Upper lobe of left lung (tissue), 6 donors: ENCODE data around the gene TMCC1. TPM values are rescaled to one million over a fixed set of nuclear protein-coding genes. Genes with fewer than 3 reads are reported as not detected.

Experiments used
- ATAC-seq, 2 donors: fragments of 200-7000 bp; cut with Tn5 transposase; one replicate each; pipeline ENCODE4 v1.9.1; 2022; ENCODE audit warnings: mild to moderate bottlenecking in 2 of 2, moderate library complexity in 2 of 2; ENCODE audit not compliant: low FRiP score in 2 of 2
- DNase-seq, 2 donors: peaks; one replicate each; pipeline ENCODE4 v3.0.0-alpha.2; 2019 to 2020
- H3K27ac ChIP-seq, 4 donors: fragments of 200-600 bp; sonication (generic); one replicate each; pipeline ENCODE4 v1.5.1; 2016 to 2019
- H3K27me3 ChIP-seq, 4 donors: fragments of 200-600 bp; sonication (generic); one replicate each; pipeline ENCODE4 v1.5.1; 2017 to 2019
- H3K36me3 ChIP-seq, 4 donors: fragments of 200-600 bp; sonication (generic); one replicate each; pipeline ENCODE4 v1.5.1; 2016 to 2019
- H3K4me1 ChIP-seq, 4 donors: fragments of 200-600 bp; sonication (generic); one replicate each; pipeline ENCODE4 v1.5.1; 2018 to 2019
- H3K4me3 ChIP-seq, 4 donors: fragments of 200-600 bp; sonication (generic); one replicate each; pipeline ENCODE4 v1.5.1; 2017 to 2019; ENCODE audit warnings: mild to moderate bottlenecking in 2 of 4, moderate library complexity in 1 of 4
- H3K9me3 ChIP-seq, 4 donors: fragments of 200-600 bp; sonication (generic); one replicate each; pipeline ENCODE4 v1.5.1; 2018 to 2019
- EP300 ChIP-seq, 4 donors: sonication (generic); formaldehyde crosslinking; IDR thresholded peaks; one replicate each; pipeline ENCODE4 v1.5.1; 2017; ENCODE audit warnings: antibody characterized with exemption in 4 of 4, control low read depth in 2 of 4
- POLR2A ChIP-seq, 4 donors: fragments of 450-650 bp; IDR thresholded peaks; one replicate each; pipeline ENCODE4 v1.5.1; 2016 to 2017; ENCODE audit warnings: antibody characterized with exemption in 4 of 4, mild to moderate bottlenecking in 2 of 4
- POLR2AphosphoS5 ChIP-seq, 2 donors: sonication (generic); formaldehyde crosslinking; IDR thresholded peaks; one replicate each; pipeline ENCODE4 v1.5.1; 2017; ENCODE audit warnings: antibody characterized with exemption in 2 of 2
- WGBS, 2 donors: methylation state at CpG; one replicate each; pipeline ENCODE4 v1.1.5; 2017 to 2018; 5-methylcytosine and 5-hydroxymethylcytosine counted together
- total RNA-seq, 6 donors: library from RNA; depleted of rRNA in 4 of 6; stranded (reverse); fragments of >200 nt in 4 of 6; gene quantifications; one replicate each; pipeline versions ENCODE4 v1.1.0 to v1.2.1, GENCODE V29; 2016 to 2021
- TF ChIP-seq, protein P1 (sequence below), 6 experiments: fragments of 450-650 bp in 4 of 6; fragments of 200-600 bp in 2 of 6; sonication (generic) in 2 of 6; IDR thresholded peaks; one replicate each; pipeline ENCODE4 v1.5.1; 2016 to 2019; ENCODE audit warnings: antibody characterized with exemption in 6 of 6
- donor health status: DM: no; HTN: no; CAD: no; lungs with moderate emphysema.
- donor health status: DM: no; HTN: yes; CAD: no; lungs with severe emphysema.

Gene TMCC1
- total RNA-seq, 6 donors from 2014 or later: 16.9 to 39.2 (median 27.9) TPM

DNA sequence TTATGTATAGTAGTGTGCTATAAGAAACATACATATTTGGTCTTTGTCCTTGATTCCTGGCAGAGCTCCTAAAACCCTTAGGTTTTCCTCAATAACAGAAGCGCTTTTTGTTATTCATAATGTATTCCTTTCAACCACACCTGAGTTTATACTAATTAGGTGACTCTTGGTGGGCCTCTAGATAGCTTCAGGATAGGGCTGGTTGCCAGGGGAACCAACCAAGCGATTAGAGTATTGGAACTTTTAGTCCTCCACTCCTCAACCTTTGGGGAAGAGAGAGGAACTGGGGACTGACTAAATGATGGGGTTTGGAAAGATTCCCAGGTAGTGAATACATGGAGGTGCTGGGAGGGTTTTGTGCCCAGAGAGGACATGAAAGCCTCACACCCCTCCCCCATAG is 24.6 kb downstream of the TMCC1 start:
- H3K36me3 ChIP-seq: peaks cover 0 to 6% (median 0%) of the 10 kb centered on the region in 4 donors
- no peak for DNase-seq
- no peak overlapping the region for H3K4me3 ChIP-seq
- H3K27me3 ChIP-seq: no peaks in the 10 kb centered on the region
- 96 to 100% methylated on average over 2 of the region's 2 CpGs for WGBS, 2 donors
- TF ChIP-seq POLR2AphosphoS5 (IDR thresholded peaks at IDR 0.05) (no peak), EP300 (IDR thresholded peaks at IDR 0.05) (no peak), POLR2A (IDR thresholded peaks at IDR 0.05) (no peak)
- TF ChIP-seq, protein P1, sequence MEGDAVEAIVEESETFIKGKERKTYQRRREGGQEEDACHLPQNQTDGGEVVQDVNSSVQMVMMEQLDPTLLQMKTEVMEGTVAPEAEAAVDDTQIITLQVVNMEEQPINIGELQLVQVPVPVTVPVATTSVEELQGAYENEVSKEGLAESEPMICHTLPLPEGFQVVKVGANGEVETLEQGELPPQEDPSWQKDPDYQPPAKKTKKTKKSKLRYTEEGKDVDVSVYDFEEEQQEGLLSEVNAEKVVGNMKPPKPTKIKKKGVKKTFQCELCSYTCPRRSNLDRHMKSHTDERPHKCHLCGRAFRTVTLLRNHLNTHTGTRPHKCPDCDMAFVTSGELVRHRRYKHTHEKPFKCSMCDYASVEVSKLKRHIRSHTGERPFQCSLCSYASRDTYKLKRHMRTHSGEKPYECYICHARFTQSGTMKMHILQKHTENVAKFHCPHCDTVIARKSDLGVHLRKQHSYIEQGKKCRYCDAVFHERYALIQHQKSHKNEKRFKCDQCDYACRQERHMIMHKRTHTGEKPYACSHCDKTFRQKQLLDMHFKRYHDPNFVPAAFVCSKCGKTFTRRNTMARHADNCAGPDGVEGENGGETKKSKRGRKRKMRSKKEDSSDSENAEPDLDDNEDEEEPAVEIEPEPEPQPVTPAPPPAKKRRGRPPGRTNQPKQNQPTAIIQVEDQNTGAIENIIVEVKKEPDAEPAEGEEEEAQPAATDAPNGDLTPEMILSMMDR (IDR thresholded peaks at IDR 0.05): no peak
- peaks cover 0 to 3% (median 0%) of the 10 kb centered on the region in 4 donors for H3K4me1 ChIP-seq
- no peak for ATAC-seq
- no peak overlapping the region for H3K27ac ChIP-seq
- no peaks in the 10 kb centered on the region for H3K9me3 ChIP-seq

DNA sequence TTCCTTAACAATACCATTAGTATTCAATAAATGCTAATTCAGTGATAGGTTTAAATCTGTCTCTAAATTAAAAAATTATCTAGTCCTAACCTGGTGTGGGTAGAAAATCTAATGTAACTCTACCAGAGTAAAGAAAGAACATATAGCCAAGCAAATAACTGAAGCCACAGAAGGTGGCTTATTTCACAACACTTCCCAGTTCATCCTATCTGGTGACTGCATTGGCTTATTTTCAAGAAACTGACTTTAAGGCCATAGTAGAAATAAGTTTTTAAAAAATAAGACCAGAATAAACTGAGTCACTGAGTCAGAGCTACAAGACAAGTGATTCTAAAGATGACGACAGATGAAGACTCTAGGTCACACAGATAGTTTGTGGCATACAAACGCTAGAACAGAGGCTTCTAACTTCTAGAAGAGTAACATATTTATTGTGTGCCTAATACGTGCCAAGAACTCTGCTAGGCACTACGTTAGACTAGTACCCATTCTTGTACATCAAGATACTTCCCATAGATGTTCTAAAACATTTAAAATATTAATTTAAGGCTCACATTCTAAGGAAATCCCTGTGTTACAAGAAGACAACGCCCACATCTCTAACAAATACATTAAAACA is 25.9 kb downstream of the TMCC1 start:
- DNase-seq: no peak
- ATAC-seq: no peak
- Histone ChIP-seq H3K36me3 (no peaks in the 10 kb centered on the region), H3K4me1 (peaks cover 0 to 3% (median 0%) of the 10 kb centered on the region in 4 donors), H3K4me3 (no peak overlapping the region), H3K9me3 (no peaks in the 10 kb centered on the region), H3K27me3 (no peaks in the 10 kb centered on the region), H3K27ac (no peak overlapping the region)
- TF ChIP-seq POLR2AphosphoS5 (IDR thresholded peaks at IDR 0.05): no peak
- TF ChIP-seq, protein P1 (IDR thresholded peaks at IDR 0.05): no peak
- no peak for TF ChIP-seq POLR2A (IDR thresholded peaks at IDR 0.05)
- TF ChIP-seq EP300 (IDR thresholded peaks at IDR 0.05): no peak
- 77 to 89% methylated on average over 5 of the region's 5 CpGs for WGBS, 2 donors

DNA sequence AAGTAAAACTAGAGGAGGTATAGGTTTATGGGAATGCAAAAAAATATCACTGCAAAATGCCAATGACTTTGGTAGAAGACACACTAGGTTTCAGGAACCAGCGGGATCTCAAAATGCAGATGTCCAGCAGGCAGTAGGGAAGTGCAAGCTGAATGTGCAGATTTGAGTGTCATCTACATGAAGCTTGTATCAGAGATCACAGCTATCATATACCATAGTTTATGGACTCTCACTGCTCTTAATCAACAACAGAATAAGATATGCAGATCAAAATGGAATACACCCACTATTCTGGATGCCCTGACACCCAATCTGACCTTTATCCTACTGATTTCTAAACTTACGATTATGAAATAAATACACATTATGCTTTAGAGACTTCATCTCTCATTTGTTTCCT is 27.7 kb downstream of the TMCC1 start:
- Histone ChIP-seq H3K36me3 (no peaks in the 10 kb centered on the region), H3K4me1 (peaks cover 0 to 3% (median 0%) of the 10 kb centered on the region in 4 donors), H3K27me3 (no peaks in the 10 kb centered on the region), H3K9me3 (no peaks in the 10 kb centered on the region), H3K4me3 (no peak overlapping the region), H3K27ac (no peak overlapping the region)
- TF ChIP-seq, protein P1 (IDR thresholded peaks at IDR 0.05): no peak
- no peak for TF ChIP-seq POLR2A (IDR thresholded peaks at IDR 0.05)
- no peak for TF ChIP-seq POLR2AphosphoS5 (IDR thresholded peaks at IDR 0.05)
- no peak for TF ChIP-seq EP300 (IDR thresholded peaks at IDR 0.05)
- DNase-seq (no peak), ATAC-seq (no peak)
- WGBS, 2 donors: 92 to 94% methylated on average over 2 of the region's 2 CpGs

DNA sequence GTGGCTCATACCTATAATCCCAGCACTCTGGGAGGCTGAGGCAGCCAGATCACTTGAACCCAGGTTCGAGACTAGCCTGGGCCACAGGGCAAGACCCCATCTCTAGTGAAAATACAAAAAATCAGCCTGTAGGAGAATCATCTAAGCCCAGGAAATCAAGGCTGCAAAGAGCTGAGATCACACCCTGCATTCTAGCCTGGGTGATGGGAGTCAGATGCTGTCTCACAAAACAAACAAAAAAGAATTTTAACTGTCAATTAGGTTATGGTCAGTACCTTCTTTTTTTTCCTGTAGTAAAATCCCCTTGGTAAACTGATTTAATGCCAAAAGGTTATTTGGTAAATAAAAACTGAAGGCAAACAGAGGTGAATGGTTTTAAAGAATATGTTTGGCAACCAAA is 29.0 kb downstream of the TMCC1 start:
- H3K4me1 ChIP-seq: peaks cover 0 to 3% (median 0%) of the 10 kb centered on the region in 4 donors
- no peak for ATAC-seq
- no peaks in the 10 kb centered on the region for H3K27me3 ChIP-seq
- 86 to 94% methylated on average over 1 of the region's 1 CpG for whole genome bisulfite sequencing, 2 donors
- H3K9me3 ChIP-seq: no peaks in the 10 kb centered on the region
- H3K4me3 ChIP-seq: no peak overlapping the region
- no peaks in the 10 kb centered on the region for H3K36me3 ChIP-seq
- TF ChIP-seq, protein P1 (IDR thresholded peaks at IDR 0.05): no peak
- no peak for TF ChIP-seq POLR2A (IDR thresholded peaks at IDR 0.05)
- TF ChIP-seq EP300 (IDR thresholded peaks at IDR 0.05): no peak
- no peak for TF ChIP-seq POLR2AphosphoS5 (IDR thresholded peaks at IDR 0.05)
- no peak overlapping the region for H3K27ac ChIP-seq
- no peak for DNase-seq

DNA sequence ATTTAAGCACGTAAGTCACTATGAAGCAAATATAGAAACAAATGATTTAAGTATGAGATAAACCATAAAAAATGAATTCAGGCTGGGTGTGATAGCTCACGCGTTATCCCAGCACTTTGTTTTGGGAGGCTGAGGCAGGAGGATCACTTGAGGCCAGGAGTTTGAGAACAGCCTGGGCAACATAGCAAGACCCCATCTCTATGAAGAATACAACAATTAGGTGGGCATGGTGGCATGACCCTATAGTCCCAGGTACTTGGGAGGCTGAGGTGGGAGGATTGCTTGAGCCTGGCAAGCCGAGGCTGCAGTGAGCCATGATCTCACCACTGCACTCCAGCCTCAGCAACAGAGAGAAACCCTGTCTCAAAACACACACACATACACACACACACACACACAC is 34.2 kb downstream of the TMCC1 start:
- Histone ChIP-seq H3K4me3 (no peak overlapping the region), H3K9me3 (no peaks in the 10 kb centered on the region), H3K27me3 (no peaks in the 10 kb centered on the region), H3K36me3 (no peaks in the 10 kb centered on the region), H3K27ac (no peak overlapping the region), H3K4me1 (peaks cover 6 to 22% (median 17%) of the 10 kb centered on the region in 4 donors)
- TF ChIP-seq POLR2AphosphoS5 (IDR thresholded peaks at IDR 0.05): no peak
- TF ChIP-seq, protein P1 (IDR thresholded peaks at IDR 0.05): no peak
- TF ChIP-seq EP300 (IDR thresholded peaks at IDR 0.05): no peak
- no peak for TF ChIP-seq POLR2A (IDR thresholded peaks at IDR 0.05)
- 97 to 98% methylated on average over 4 of the region's 4 CpGs for WGBS, 2 donors
- DNase-seq (no peak), ATAC-seq (no peak)
